Measurements from ENCODE around the gene FUNDC1.
"Not testable (repeated sequence)": the region's sequence is repeated elsewhere in the genome, so short reads cannot be mapped to it uniquely, and the experiment has no call there.

Gene FUNDC1

GRCh38 chrX:44542567-44543325 lies at the start of gene FUNDC1:
FUNDC1 (minus strand) TSS chrX:44542859; CDS start chrX:44542832, 27 bp downstream.
- in situ Hi-C loops (cut with HindIII; ENCODE audit: low pct_ligation_motif_present, low pct_unique_long_range_greater_than_20kb, low sequenced_read_pairs) = no loop called here
- DNase-seq = peak; percentile 86

GRCh38 chrX:44585866-44586265 lies 43.2 kb upstream of the FUNDC1 start:
- in situ Hi-C loops (cut with HindIII; ENCODE audit: low pct_ligation_motif_present, low pct_unique_long_range_greater_than_20kb, low sequenced_read_pairs) = no loop called here
- DNase-seq = no peak

GRCh38 chrX:44580466-44580865 lies 37.8 kb upstream of the FUNDC1 start:
- in situ Hi-C loops (cut with HindIII; ENCODE audit: low pct_ligation_motif_present, low pct_unique_long_range_greater_than_20kb, low sequenced_read_pairs) = no loop called here
- no peak for DNase-seq

- DNase-seq = no peak
- in situ Hi-C loops (cut with HindIII; ENCODE audit: low pct_ligation_motif_present, low pct_unique_long_range_greater_than_20kb, low sequenced_read_pairs) = no loop called here
These were observed 29.8 kb upstream of the FUNDC1 start for GRCh38 chrX:44572340-44572938.

GRCh38 chrX:44570522-44570921 lies 27.9 kb upstream of the FUNDC1 start:
- DNase-seq = no peak
- in situ Hi-C loops (cut with HindIII; ENCODE audit: low pct_ligation_motif_present, low pct_unique_long_range_greater_than_20kb, low sequenced_read_pairs) = no loop called here

- in situ Hi-C loops (cut with HindIII; ENCODE audit: low pct_ligation_motif_present, low pct_unique_long_range_greater_than_20kb, low sequenced_read_pairs) = no loop called here
- DNase-seq = no peak
These were observed 26.5 kb upstream of the FUNDC1 start for GRCh38 chrX:44569122-44569521.

- no peak for DNase-seq
- in situ Hi-C loops (cut with HindIII; ENCODE audit: low pct_ligation_motif_present, low pct_unique_long_range_greater_than_20kb, low sequenced_read_pairs) = no loop called here
These were observed 25.5 kb upstream of the FUNDC1 start for GRCh38 chrX:44568196-44568595.

GRCh38 chrX:44561896-44562295 lies 19.2 kb upstream of the FUNDC1 start:
- DNase-seq; in situ Hi-C loops (cut with HindIII; ENCODE audit: low pct_ligation_motif_present, low pct_unique_long_range_greater_than_20kb, low sequenced_read_pairs): not testable (repeated sequence)

- in situ Hi-C loops (cut with HindIII; ENCODE audit: low pct_ligation_motif_present, low pct_unique_long_range_greater_than_20kb, low sequenced_read_pairs) = no loop called here
These were observed 7.9 kb upstream of the FUNDC1 start for GRCh38 chrX:44550563-44550962.

GRCh38 chrX:44545454-44545853 lies 2.8 kb upstream of the FUNDC1 start:
- DNase-seq; in situ Hi-C loops (cut with HindIII; ENCODE audit: low pct_ligation_motif_present, low pct_unique_long_range_greater_than_20kb, low sequenced_read_pairs): not testable (repeated sequence)

More at GRCh38 chrX:44550563-44550962, 7.9 kb upstream of the FUNDC1 start:
- no peak for DNase-seq

GRCh38 chrX:44544036-44544435 lies 1.4 kb upstream of the FUNDC1 start:
- no peak for DNase-seq
- in situ Hi-C loops (cut with HindIII; ENCODE audit: low pct_ligation_motif_present, low pct_unique_long_range_greater_than_20kb, low sequenced_read_pairs) = no loop called here

GRCh38 chrX:44536198-44536597 lies 6.5 kb downstream of the FUNDC1 start:
- in situ Hi-C loops (cut with HindIII; ENCODE audit: low pct_ligation_motif_present, low pct_unique_long_range_greater_than_20kb, low sequenced_read_pairs) = no loop called here
- DNase-seq = no peak

- in situ Hi-C loops (cut with HindIII; ENCODE audit: low pct_ligation_motif_present, low pct_unique_long_range_greater_than_20kb, low sequenced_read_pairs) = no loop called here
- no peak for DNase-seq
These were observed 13.3 kb downstream of the FUNDC1 start for GRCh38 chrX:44529310-44529709.

GRCh38 chrX:44514272-44514671 lies 28.4 kb downstream of the FUNDC1 start:
- in situ Hi-C loops (cut with HindIII; ENCODE audit: low pct_ligation_motif_present, low pct_unique_long_range_greater_than_20kb, low sequenced_read_pairs) = no loop called here
- no peak for DNase-seq

GRCh38 chrX:44507292-44507691 lies 35.4 kb downstream of the FUNDC1 start:
- DNase-seq = no peak
- in situ Hi-C loops (cut with HindIII; ENCODE audit: low pct_ligation_motif_present, low pct_unique_long_range_greater_than_20kb, low sequenced_read_pairs) = no loop called here

GRCh38 chrX:44506678-44507077 lies 36.0 kb downstream of the FUNDC1 start:
- no peak for DNase-seq

GRCh38 chrX:44503560-44503959 lies 39.1 kb downstream of the FUNDC1 start:
- no peak for DNase-seq
- in situ Hi-C loops (cut with HindIII; ENCODE audit: low pct_ligation_motif_present, low pct_unique_long_range_greater_than_20kb, low sequenced_read_pairs) = no loop called here

More at GRCh38 chrX:44506678-44507077, 36.0 kb downstream of the FUNDC1 start:
- in situ Hi-C loops (cut with HindIII; ENCODE audit: low pct_ligation_motif_present, low pct_unique_long_range_greater_than_20kb, low sequenced_read_pairs) = no loop called here

GRCh38 chrX:44495091-44495490 lies 47.6 kb downstream of the FUNDC1 start:
- in situ Hi-C loops (cut with HindIII; ENCODE audit: low pct_ligation_motif_present, low pct_unique_long_range_greater_than_20kb, low sequenced_read_pairs) = no loop called here
- no peak for DNase-seq

- DNase-seq = no peak
- in situ Hi-C loops (cut with HindIII; ENCODE audit: low pct_ligation_motif_present, low pct_unique_long_range_greater_than_20kb, low sequenced_read_pairs) = no loop called here
These were observed 48.3 kb downstream of the FUNDC1 start for GRCh38 chrX:44494357-44494756.

- in situ Hi-C loops (cut with HindIII; ENCODE audit: low pct_ligation_motif_present, low pct_unique_long_range_greater_than_20kb, low sequenced_read_pairs) = no loop called here
- no peak for DNase-seq
These were observed 53.1 kb downstream of the FUNDC1 start for GRCh38 chrX:44489515-44489914.
